IMR-90 (cell line): Measurements from ENCODE around the gene DNMT3A. TPM values are rescaled to one million over a fixed set of nuclear protein-coding genes. Genes with fewer than 3 reads are reported as not detected.
A peak's percentile ranks its signal among the peaks of the same experiment; 100 is the strongest.

ENCODE experiments used
- ATAC-seq: fragments of 200-7000 bp; cut with Tn5 transposase; 2 replicates; pipeline ENCODE4 v1.9.1; 2020; ENCODE audit warnings: low read depth, mild to moderate bottlenecking, moderate library complexity
- BruUV-seq: library from RNA; stranded (reverse); fragments of 400-500 nt; replicated peaks from 2 replicates; lab custom pipeline; 2021; lab: Mats Ljungman, UMichigan
- CTCF ChIA-PET: fragments of 300-600 bp; formaldehyde crosslinking; extraction: SDS; loops from one replicate; lab custom pipeline; 2021; ENCODE audit warnings: antibody characterized with exemption; lab: Yijun Ruan, JAX
- POLR2A ChIA-PET: fragments of 300-600 bp; sonication (Branson Sonifier 250); formaldehyde crosslinking; loops from one replicate; lab custom pipeline; 2022; ENCODE audit warnings: antibody characterized with exemption; ENCODE audit not compliant: unreplicated experiment; lab: Charles Lee
- DNase-seq: peaks from one replicate; pipeline ENCODE4 v3.0.0; 2013
- H2AFZ ChIP-seq: replicated peaks from 2 replicates; pipeline ENCODE3; 2013; ENCODE audit warnings: low read length, mild to moderate bottlenecking; ENCODE audit not compliant: poor library complexity
- H2AK5ac ChIP-seq: 2 replicates; pipeline ENCODE4 v1.6.1; 2013; ENCODE audit warnings: low read depth, low read length, inconsistent platforms
- H2AK9ac ChIP-seq: replicated peaks from 2 replicates; pipeline ENCODE3; 2013; ENCODE audit warnings: mild to moderate bottlenecking, low read depth, low read length, moderate library complexity; ENCODE audit not compliant: poor library complexity
- H2BK120ac ChIP-seq: 2 replicates; pipeline ENCODE4 v1.6.1; 2013; ENCODE audit warnings: low read depth, low read length, inconsistent platforms
- H2BK15ac ChIP-seq: 3 replicates; pipeline ENCODE4 v1.6.1; 2013; ENCODE audit warnings: low read depth, low read length, inconsistent platforms
- H2BK20ac ChIP-seq: 2 replicates; pipeline ENCODE4 v1.6.1; 2013; ENCODE audit warnings: low read depth, mild to moderate bottlenecking, inconsistent platforms, low read length, moderate library complexity
- H2BK5ac ChIP-seq: 2 replicates; pipeline ENCODE4 v1.6.1; 2013; ENCODE audit warnings: mild to moderate bottlenecking, low read depth, low read length, inconsistent platforms; ENCODE audit not compliant: poor library complexity, severe bottlenecking
- H3K14ac ChIP-seq: replicated peaks from 2 replicates; pipeline ENCODE4 v1.6.1; 2013; ENCODE audit warnings: low read depth, low read length, inconsistent platforms
- H3K18ac ChIP-seq: 2 replicates; pipeline ENCODE4 v1.6.1; 2013; ENCODE audit warnings: low read depth, low read length, control low read depth
- H3K23ac ChIP-seq: 2 replicates; pipeline ENCODE4 v1.6.1; 2013; ENCODE audit warnings: low read depth, low read length, inconsistent platforms
- H3K27ac ChIP-seq: 2 replicates; pipeline ENCODE4 v1.5.1; 2013; ENCODE audit warnings: mild to moderate bottlenecking, control low read depth, low read length; ENCODE audit not compliant: insufficient read depth
- H3K27me3 ChIP-seq: 2 replicates; pipeline ENCODE4 v1.6.1; 2013; ENCODE audit warnings: low read length; ENCODE audit not compliant: control insufficient read depth, insufficient read depth
- H3K36me3 ChIP-seq: 2 replicates; pipeline ENCODE4 v1.6.1; 2013; ENCODE audit warnings: low read length, mixed read lengths; ENCODE audit not compliant: control insufficient read depth, insufficient read depth
- H3K4ac ChIP-seq: 2 replicates; pipeline ENCODE4 v1.6.1; 2013; ENCODE audit warnings: low read depth, low read length, inconsistent platforms
- H3K4me1 ChIP-seq: 2 replicates; pipeline ENCODE4 v1.6.1; 2013; ENCODE audit warnings: low read length, mixed read lengths; ENCODE audit not compliant: control insufficient read depth, insufficient read depth
- H3K4me2 ChIP-seq: 2 replicates; pipeline ENCODE4 v1.6.1; 2013; ENCODE audit warnings: low read depth, mild to moderate bottlenecking, control low read depth, low read length, moderate library complexity
- H3K4me3 ChIP-seq: 2 replicates; pipeline ENCODE4 v1.5.1; 2013; ENCODE audit warnings: low read depth, mild to moderate bottlenecking, control low read depth, low read length, moderate library complexity; ENCODE audit not compliant: insufficient read depth
- H3K56ac ChIP-seq: 2 replicates; pipeline ENCODE4 v1.6.1; 2013; ENCODE audit warnings: low read length, inconsistent platforms; ENCODE audit not compliant: insufficient read depth; ENCODE audit errors: extremely low read depth
- H3K79me1 ChIP-seq, 2 experiments: 2 replicates each; pipeline ENCODE4 v1.6.1; 2013; ENCODE audit warnings: low read length in 2 of 2, inconsistent platforms in 1 of 2, low read depth in 1 of 2
- H3K9ac ChIP-seq: 2 replicates; pipeline ENCODE4 v1.6.1; 2013; ENCODE audit warnings: low read depth, low read length, control low read depth
- H3K9me1 ChIP-seq: 2 replicates; pipeline ENCODE4 v1.6.1; 2013; ENCODE audit warnings: low read length, inconsistent platforms; ENCODE audit not compliant: insufficient read depth
- H3K9me3 ChIP-seq: 2 replicates; pipeline ENCODE4 v1.6.1; 2013; ENCODE audit warnings: low read length; ENCODE audit not compliant: control insufficient read depth, insufficient read depth
- H4K20me1 ChIP-seq: 2 replicates; pipeline ENCODE4 v1.6.1; 2013; ENCODE audit warnings: low read length, inconsistent platforms; ENCODE audit not compliant: insufficient read depth
- H4K5ac ChIP-seq: 2 replicates; pipeline ENCODE4 v1.6.1; 2013; ENCODE audit warnings: mild to moderate bottlenecking, low read depth, low read length, control low read depth
- H4K8ac ChIP-seq, 2 experiments: 2 replicates each; pipeline ENCODE4 v1.6.1; 2013; ENCODE audit warnings: low read depth in 2 of 2, low read length in 2 of 2, control low read depth in 1 of 2, inconsistent platforms in 1 of 2
- H4K91ac ChIP-seq: 2 replicates; pipeline ENCODE4 v1.6.1; 2013; ENCODE audit warnings: low read depth, low read length, inconsistent platforms; ENCODE audit not compliant: insufficient read depth
- CHD1 ChIP-seq: IDR thresholded peaks from 2 replicates; pipeline ENCODE4 v1.6.1; 2012; ENCODE audit warnings: low read depth, low read length, improper control_type of control experiment
- MAFK ChIP-seq: IDR thresholded peaks from 2 replicates; pipeline ENCODE4 v1.6.1; 2012; ENCODE audit warnings: low read depth, low read length, improper control_type of control experiment
- MAZ ChIP-seq: IDR thresholded peaks from 2 replicates; pipeline ENCODE4 v1.6.1; 2012; ENCODE audit warnings: low read depth, mild to moderate bottlenecking, low read length, improper control_type of control experiment, moderate library complexity, borderline replicate concordance
- MXI1 ChIP-seq: IDR thresholded peaks from 2 replicates; pipeline ENCODE4 v1.6.1; 2012; ENCODE audit warnings: low read depth, mild to moderate bottlenecking, low read length, moderate library complexity, borderline replicate concordance
- NFE2L2 ChIP-seq: fragments of 150-350 bp; IDR thresholded peaks from 2 replicates; pipeline ENCODE4 v1.6.1; 2016; ENCODE audit warnings: low read depth, mild to moderate bottlenecking, low read length
- RAD21 ChIP-seq: IDR thresholded peaks from 2 replicates; pipeline ENCODE4 v1.6.1; 2012; ENCODE audit warnings: low read length, improper control_type of control experiment
- RCOR1 ChIP-seq: IDR thresholded peaks from 2 replicates; pipeline ENCODE4 v1.6.1; 2012; ENCODE audit warnings: mild to moderate bottlenecking, low read length, improper control_type of control experiment; ENCODE audit not compliant: insufficient replicate concordance
- RFX5 ChIP-seq: IDR thresholded peaks from 2 replicates; pipeline ENCODE4 v1.8.0; 2012; ENCODE audit warnings: low read depth, mild to moderate bottlenecking, low read length, moderate library complexity
- WGBS, 2 experiments: methylation state at CpG; one replicate each; pipeline versions ENCODE4 v1.1.5 to v1.1.7; 2013; ENCODE audit warnings: missing lambda C conversion rate in 2 of 2; ENCODE audit not compliant: insufficient read length in 1 of 2; ENCODE audit errors: extremely low coverage in 2 of 2; 5-methylcytosine and 5-hydroxymethylcytosine counted together
- dilution Hi-C: fragments of 300-500 bp; cut with HindIII; formaldehyde crosslinking; loops from one replicate; pipeline ENCODE4 v1.14.3; 2018; ENCODE audit warnings: low sequenced_read_pairs; ENCODE audit not compliant: unreplicated experiment
- in situ Hi-C: fragments of 300-500 bp; cut with MboI; formaldehyde crosslinking; loops from 3 replicates; pipeline ENCODE4 v1.14.3; 2019; ENCODE audit warnings: low sequenced_read_pairs, inconsistent platforms, mixed read lengths
- intact Hi-C: fragments of 100-400 bp; cut with micrococcal nuclease; formaldehyde crosslinking; loops from 2 replicates; pipeline ENCODE4 v1.10.0; 2022
- polyA plus RNA-seq, 3 experiments: library from polyadenylated mRNA; depleted of rRNA; stranded (reverse); fragments of >200 nt; gene quantifications; 2 replicates each; pipeline ENCODE4 v1.2.3, GENCODE V29; 2012; ENCODE audit warnings: low replicate concordance in 1 of 3
- total RNA-seq: library from RNA; depleted of rRNA; stranded (reverse); fragments of >200 nt; gene quantifications from 2 replicates; pipeline ENCODE4 v1.2.3, GENCODE V29; 2012
- TF ChIP-seq, protein P1 (sequence below): fragments of 150-350 bp; IDR thresholded peaks from 2 replicates; pipeline ENCODE4 v1.6.1; 2016; ENCODE audit warnings: low read depth, mild to moderate bottlenecking, low read length, moderate library complexity, borderline replicate concordance
- TF ChIP-seq, protein P2 (sequence below): conservative IDR thresholded peaks from 2 replicates; pipeline ENCODE4 v1.5.1; 2012; ENCODE audit warnings: mild to moderate bottlenecking, low read depth, low read length, improper control_type of control experiment
- TF ChIP-seq, protein P3 (sequence below): fragments of 150-350 bp; IDR thresholded peaks from 2 replicates; pipeline ENCODE4 v1.6.1; 2017; ENCODE audit warnings: mild to moderate bottlenecking, antibody characterized with exemption, low read length, low read depth

Gene DNMT3A
- total and polyA plus RNA-seq, 2 of the 4 experiments (the other 2 are of a cell fraction): 4.4 to 9.7 TPM

DNA sequence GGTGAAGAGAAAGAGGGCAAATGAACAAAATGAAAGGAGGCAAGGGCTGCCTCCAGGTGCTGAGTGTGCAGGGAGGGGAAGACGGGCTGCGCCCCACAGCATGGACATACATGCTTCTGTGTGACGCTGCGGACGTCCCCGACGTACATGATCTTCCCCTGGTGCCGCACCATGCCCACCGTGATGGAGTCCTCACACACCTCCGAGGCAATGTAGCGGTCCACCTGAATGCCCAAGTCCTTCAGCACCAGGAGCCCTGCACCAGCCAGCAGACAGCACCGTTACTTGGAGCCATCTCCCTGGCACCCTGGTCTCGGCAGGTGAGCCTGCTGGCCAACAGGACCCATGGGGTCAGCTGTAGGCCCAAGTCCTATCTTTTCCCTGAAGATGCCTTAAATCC is 100.3 kb downstream of the DNMT3A start:
- no peak overlapping the region for H3K27ac ChIP-seq
- H3K56ac ChIP-seq: no peak overlapping the region
- H4K8ac ChIP-seq: no peak overlapping the region
- H2BK120ac ChIP-seq: no peak overlapping the region
- H2BK20ac ChIP-seq: no peak overlapping the region
- H3K9ac ChIP-seq: no peak overlapping the region
- CTCF ChIA-PET: interaction anchor here (1.5 kb wide), 1 partner anchor 13 kb away, joined by 3 read pairs; no protein-coding TSS in a partner anchor
- peak overlapping the region; percentile 21 for H2AFZ ChIP-seq
- H3K23ac ChIP-seq: no peak overlapping the region
- H3K18ac ChIP-seq: no peak overlapping the region
- in situ Hi-C loops (no loop called here), intact Hi-C loops (no loop called here), dilution Hi-C loops (no loop called here)
- H3K14ac ChIP-seq: no peak overlapping the region
- H3K4me2 ChIP-seq: no peak overlapping the region
- no TSS peak for BruUV-seq
- DNase-seq: no peak
- no peak overlapping the region for H3K4me3 ChIP-seq
- H3K9me1 ChIP-seq: peaks cover 3% of the 10 kb centered on the region; the same call in 1 of the 2 replicates
- no peak overlapping the region for H2BK5ac ChIP-seq
- H4K5ac ChIP-seq: no peak overlapping the region
- POLR2A ChIA-PET: no interaction called here
- no peak overlapping the region for H2BK15ac ChIP-seq
- no peak overlapping the region for H4K91ac ChIP-seq
- H3K79me1 ChIP-seq: no peaks in the 10 kb centered on the region
- ATAC-seq: no peak
- no peak overlapping the region for H3K4ac ChIP-seq
- no peaks in the 10 kb centered on the region for H3K4me1 ChIP-seq
- H2AK9ac ChIP-seq: no peak overlapping the region
- no peak overlapping the region for H2AK5ac ChIP-seq
- TF ChIP-seq MAFK (no peak), RFX5 (no peak), RCOR1 (no peak), NFE2L2 (no peak), MAZ (no peak), MXI1 (no peak), RAD21 (no peak), CHD1 (no peak)
- TF ChIP-seq, protein P1, sequence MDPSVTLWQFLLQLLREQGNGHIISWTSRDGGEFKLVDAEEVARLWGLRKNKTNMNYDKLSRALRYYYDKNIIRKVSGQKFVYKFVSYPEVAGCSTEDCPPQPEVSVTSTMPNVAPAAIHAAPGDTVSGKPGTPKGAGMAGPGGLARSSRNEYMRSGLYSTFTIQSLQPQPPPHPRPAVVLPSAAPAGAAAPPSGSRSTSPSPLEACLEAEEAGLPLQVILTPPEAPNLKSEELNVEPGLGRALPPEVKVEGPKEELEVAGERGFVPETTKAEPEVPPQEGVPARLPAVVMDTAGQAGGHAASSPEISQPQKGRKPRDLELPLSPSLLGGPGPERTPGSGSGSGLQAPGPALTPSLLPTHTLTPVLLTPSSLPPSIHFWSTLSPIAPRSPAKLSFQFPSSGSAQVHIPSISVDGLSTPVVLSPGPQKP: no peak
- TF ChIP-seq, protein P2, sequence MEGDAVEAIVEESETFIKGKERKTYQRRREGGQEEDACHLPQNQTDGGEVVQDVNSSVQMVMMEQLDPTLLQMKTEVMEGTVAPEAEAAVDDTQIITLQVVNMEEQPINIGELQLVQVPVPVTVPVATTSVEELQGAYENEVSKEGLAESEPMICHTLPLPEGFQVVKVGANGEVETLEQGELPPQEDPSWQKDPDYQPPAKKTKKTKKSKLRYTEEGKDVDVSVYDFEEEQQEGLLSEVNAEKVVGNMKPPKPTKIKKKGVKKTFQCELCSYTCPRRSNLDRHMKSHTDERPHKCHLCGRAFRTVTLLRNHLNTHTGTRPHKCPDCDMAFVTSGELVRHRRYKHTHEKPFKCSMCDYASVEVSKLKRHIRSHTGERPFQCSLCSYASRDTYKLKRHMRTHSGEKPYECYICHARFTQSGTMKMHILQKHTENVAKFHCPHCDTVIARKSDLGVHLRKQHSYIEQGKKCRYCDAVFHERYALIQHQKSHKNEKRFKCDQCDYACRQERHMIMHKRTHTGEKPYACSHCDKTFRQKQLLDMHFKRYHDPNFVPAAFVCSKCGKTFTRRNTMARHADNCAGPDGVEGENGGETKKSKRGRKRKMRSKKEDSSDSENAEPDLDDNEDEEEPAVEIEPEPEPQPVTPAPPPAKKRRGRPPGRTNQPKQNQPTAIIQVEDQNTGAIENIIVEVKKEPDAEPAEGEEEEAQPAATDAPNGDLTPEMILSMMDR: no peak
- TF ChIP-seq, protein P3, sequence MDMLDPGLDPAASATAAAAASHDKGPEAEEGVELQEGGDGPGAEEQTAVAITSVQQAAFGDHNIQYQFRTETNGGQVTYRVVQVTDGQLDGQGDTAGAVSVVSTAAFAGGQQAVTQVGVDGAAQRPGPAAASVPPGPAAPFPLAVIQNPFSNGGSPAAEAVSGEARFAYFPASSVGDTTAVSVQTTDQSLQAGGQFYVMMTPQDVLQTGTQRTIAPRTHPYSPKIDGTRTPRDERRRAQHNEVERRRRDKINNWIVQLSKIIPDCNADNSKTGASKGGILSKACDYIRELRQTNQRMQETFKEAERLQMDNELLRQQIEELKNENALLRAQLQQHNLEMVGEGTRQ: no peak
- H3K9me3 ChIP-seq: no peaks in the 10 kb centered on the region
- 100% methylated on average over 4 of the region's 13 CpGs; no CpG with 5 or more reads in 1 of the 2 experiments for WGBS, 2 experiments
- H3K27me3 ChIP-seq: no peaks in the 10 kb centered on the region
- H4K20me1 ChIP-seq: no peaks in the 10 kb centered on the region; the same call in 1 of the 2 replicates
- H3K36me3 ChIP-seq: peaks cover 79% of the 10 kb centered on the region
